GM12878 (cell line): ENCODE results near the gene PSG1.
"Not testable (repeated sequence)": the region's sequence is repeated elsewhere in the genome, so short reads cannot be mapped to it uniquely, and the experiment has no call there.

Source experiments
- CTCF ChIP-seq, 3 experiments: IDR thresholded peaks in 2 of 3; conservative IDR thresholded peaks in 1 of 3; 2 replicates each; pipeline ENCODE4 v1.5.1; 2011; ENCODE audit warnings: low read depth in 3 of 3, low read length in 3 of 3, mild to moderate bottlenecking in 3 of 3, control low read depth in 2 of 3, moderate library complexity in 2 of 3, inconsistent platforms in 1 of 3, mixed read lengths in 1 of 3; ENCODE audit not compliant: control insufficient read depth in 2 of 3, insufficient read depth in 1 of 3; ENCODE audit errors: extremely low read depth in 1 of 3
- MEF2B ChIP-seq: fragments of 450-650 bp; IDR thresholded peaks from 2 replicates; pipeline ENCODE4 v1.6.1; 2018; ENCODE audit warnings: mild to moderate bottlenecking, moderate library complexity; ENCODE audit not compliant: partially characterized antibody, poor library complexity, severe bottlenecking
- POLR2A ChIP-seq: IDR thresholded peaks from 2 replicates; pipeline ENCODE4 v1.6.1; 2011; ENCODE audit warnings: low read depth, mild to moderate bottlenecking, low read length

GRCh38 chr19:42882730-42883129 is 3.2 kb upstream of the PSG1 start:
- not testable (repeated sequence) for TF ChIP-seq CTCF (IDR thresholded peaks at IDR 0.05 in 2 of 3, conservative IDR thresholded peaks at IDR 0.05 in 1 of 3; ENCODE audit: control insufficient read depth in 2 of 3, extremely low read depth in 1 of 3, insufficient read depth in 1 of 3, low read depth in 3 of 3, low read length in 3 of 3); POLR2A; MEF2B
